CD4-positive, alpha-beta T cell treated with Interleukin-17A for 1 hour (primary cell): ENCODE data around the gene JAKMIP1.
A peak's percentile ranks its signal among the peaks of the same experiment; 100 is the strongest.
"Not testable (repeated sequence)": the region's sequence is repeated elsewhere in the genome, so short reads cannot be mapped to it uniquely, and the experiment has no call there.

Experiments
- DNase-seq: peaks from one replicate; pipeline ENCODE4 v3.0.0-alpha.2; 2020

The JAKMIP1 gene

GRCh38 chr4:6001680-6002491 is 198.5 kb downstream of the JAKMIP1 start:
- no peak for DNase-seq

GRCh38 chr4:5999830-6000365 is 200.5 kb downstream of the JAKMIP1 start:
- no peak for DNase-seq

- no peak for DNase-seq
These were observed 201.0 kb downstream of the JAKMIP1 start for GRCh38 chr4:5999356-5999755.

GRCh38 chr4:5998333-5998936 is 201.9 kb downstream of the JAKMIP1 start:
- peak; percentile 52 for DNase-seq

GRCh38 chr4:5996641-5997040 is 203.7 kb downstream of the JAKMIP1 start:
- no peak for DNase-seq

- DNase-seq: no peak
These were observed 204.3 kb downstream of the JAKMIP1 start for GRCh38 chr4:5995901-5996623.

- no peak for DNase-seq
These were observed 206.2 kb downstream of the JAKMIP1 start for GRCh38 chr4:5993876-5994811.

- DNase-seq: not testable (repeated sequence)
These were observed 207.0 kb downstream of the JAKMIP1 start for GRCh38 chr4:5993346-5993745.

GRCh38 chr4:5992828-5993321 is 207.5 kb downstream of the JAKMIP1 start:
- DNase-seq: no peak

- DNase-seq: no peak
These were observed 208.1 kb downstream of the JAKMIP1 start for GRCh38 chr4:5992171-5992827.

- no peak for DNase-seq
These were observed 208.9 kb downstream of the JAKMIP1 start for GRCh38 chr4:5991405-5991804.

GRCh38 chr4:5990446-5991160 is 209.7 kb downstream of the JAKMIP1 start:
- no peak for DNase-seq

GRCh38 chr4:5989236-5990225 is 210.8 kb downstream of the JAKMIP1 start:
- no peak for DNase-seq

GRCh38 chr4:5988086-5988845 is 212.1 kb downstream of the JAKMIP1 start:
- DNase-seq: no peak

- no peak for DNase-seq
These were observed 215.5 kb downstream of the JAKMIP1 start for GRCh38 chr4:5984843-5985242.

- DNase-seq: no peak
These were observed 218.0 kb downstream of the JAKMIP1 start for GRCh38 chr4:5982156-5982973.

- no peak for DNase-seq
These were observed 219.8 kb downstream of the JAKMIP1 start for GRCh38 chr4:5980436-5981155.
